ENCODE data around the gene SRGN.

- TF ChIP-seq CTCF (IDR thresholded peaks at IDR 0.05; ENCODE audit: insufficient read depth, low read length) (no peak), POLR2AphosphoS5 (IDR thresholded peaks at IDR 0.05; ENCODE audit: low read depth) (no peak), REST (IDR thresholded peaks at IDR 0.05; ENCODE audit: insufficient replicate concordance, low read depth) (no peak)
These were observed 7.7 kb upstream of the SRGN start for GRCh38 chr10:69080226-69080625.

Data from HL-60 (cell line).